ENCODE measurements around the gene HAL. TPM values are rescaled to one million over a fixed set of nuclear protein-coding genes. Genes with fewer than 3 reads are reported as not detected.

Gene HAL
- total and polyA plus RNA-seq, 4 donors = 62.4 to 174 (median 119) TPM

GRCh38 chr12:96036765-96037455 lies 40.8 kb upstream of the HAL start:
- TF ChIP-seq TAF1 (conservative IDR thresholded peaks at IDR 0.05) = no peak
- TF ChIP-seq RXRA (IDR thresholded peaks at IDR 0.05) = no peak
- no peak for TF ChIP-seq ZBTB33 (IDR thresholded peaks at IDR 0.05)
- no peak for TF ChIP-seq CTCF (IDR thresholded peaks at IDR 0.05; ENCODE audit: low read depth, low read length, missing input control)
- TF ChIP-seq HNF4G (IDR thresholded peaks at IDR 0.05) = no peak
- TF ChIP-seq RAD21 (IDR thresholded peaks at IDR 0.05) = no peak
- no peak for TF ChIP-seq YY1 (IDR thresholded peaks at IDR 0.05)
- no peak for TF ChIP-seq REST (IDR thresholded peaks at IDR 0.05)
- no peak for TF ChIP-seq FOXA1 (IDR thresholded peaks at IDR 0.05)
- TF ChIP-seq ATF3 (IDR thresholded peaks at IDR 0.05) = no peak
- no peak for TF ChIP-seq HNF4A (conservative IDR thresholded peaks at IDR 0.05)
- no peak for TF ChIP-seq FOXA2 (IDR thresholded peaks at IDR 0.05)
- TF ChIP-seq MAX (IDR thresholded peaks at IDR 0.05) = no peak
- TF ChIP-seq GABPA (IDR thresholded peaks at IDR 0.05 in 1 of 2, conservative IDR thresholded peaks at IDR 0.05 in 1 of 2) = no peak
- Histone ChIP-seq H3K4me1 (ENCODE audit: control insufficient read depth in 4 of 4, insufficient read depth in 4 of 4, low read length in 3 of 4) (peaks cover 3 to 13% (median 9%) of the 10 kb centered on the region in 4 donors), H3K27me3 (ENCODE audit: control insufficient read depth in 4 of 4, insufficient read depth in 4 of 4, low read length in 3 of 4) (no peaks in the 10 kb centered on the region), H3K9ac (ENCODE audit: low read depth in 1 of 2, low read length in 2 of 2) (no peak overlapping the region), H3K36me3 (ENCODE audit: control insufficient read depth in 4 of 4, insufficient read depth in 3 of 4, low read depth in 1 of 4, low read length in 3 of 4) (no peaks in the 10 kb centered on the region), H3K27ac (ENCODE audit: low read depth in 1 of 2, low read length in 2 of 2) (no peak overlapping the region), H3K9me3 (ENCODE audit: control insufficient read depth in 4 of 4, low read length in 3 of 4) (no peaks in the 10 kb centered on the region), H3K4me3 (ENCODE audit: low read depth in 1 of 3, low read length in 3 of 3) (no peak overlapping the region)
- WGBS = 96% methylated on average over 8 of the region's 8 CpGs
- no peak for DNase-seq (ENCODE audit: low spot score)
